Urinary bladder (tissue), 4 donors: ENCODE measurements around the gene OR5K1. TPM values are rescaled to one million over a fixed set of nuclear protein-coding genes. Genes with fewer than 3 reads are reported as not detected.

ENCODE experiments used
- DNase-seq: peaks from one replicate; pipeline ENCODE4 v3.0.0-alpha.2; 2015; ENCODE audit errors: extremely low spot score
- H3K27ac ChIP-seq: one replicate; pipeline ENCODE4 v1.5.1; 2013; ENCODE audit warnings: low read depth, mild to moderate bottlenecking, moderate library complexity
- H3K36me3 ChIP-seq: one replicate; pipeline ENCODE4 v1.6.1; 2013; ENCODE audit warnings: mild to moderate bottlenecking, moderate library complexity; ENCODE audit not compliant: insufficient read depth
- H3K4me1 ChIP-seq: one replicate; pipeline ENCODE4 v1.6.1; 2013; ENCODE audit warnings: mild to moderate bottlenecking, moderate library complexity; ENCODE audit not compliant: insufficient read depth
- H3K4me3 ChIP-seq: one replicate; pipeline ENCODE4 v1.5.1; 2013; ENCODE audit warnings: low read depth, low read length
- WGBS: extraction: QIAGEN DNeasy Blood & Tissue Kit; methylation state at CpG from one replicate; pipeline ENCODE4 v1.1.7; 2013; 5-methylcytosine and 5-hydroxymethylcytosine counted together
- polyA plus RNA-seq: library from polyadenylated mRNA; stranded (reverse); fragments of 200-250 nt; gene quantifications from one replicate; pipeline ENCODE4 v1.2.3, GENCODE V29; 2013
- total RNA-seq: library from RNA; depleted of rRNA; stranded (reverse); fragments of >200 nt; gene quantifications from one replicate; pipeline ENCODE4 v1.2.3, GENCODE V29; 2014
- donor health status: healthy with polysubstance abuse.
- donor health status: healthy.

The OR5K1 gene
- total RNA-seq, result not detected
- not detected for polyA plus RNA-seq

DNA sequence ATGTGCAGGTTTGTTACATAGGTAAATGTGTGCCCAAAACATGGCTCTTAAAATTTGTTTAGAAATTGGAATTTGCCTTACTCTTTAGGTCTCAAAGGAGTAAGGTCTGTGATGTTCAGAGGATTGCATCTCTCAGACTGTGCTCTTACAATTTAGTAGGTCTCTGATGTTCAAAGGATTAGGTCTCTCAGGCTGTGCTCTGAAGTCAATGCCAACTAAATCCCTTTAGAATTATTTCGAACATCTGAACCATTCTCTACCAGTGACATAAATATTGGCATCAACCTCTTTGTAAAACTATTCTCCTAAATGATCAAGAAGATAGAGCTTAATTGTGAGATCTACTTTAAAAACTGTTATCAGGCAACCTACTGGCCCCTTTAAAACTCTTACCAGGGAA is at the start of gene OR5K1:
OR5K1 (plus strand) TSS at position 301 of the 400 bp plus-strand sequence. CDS start 6,376 bp downstream, outside the sequence.
- H3K4me1 ChIP-seq, result no peaks in the 10 kb centered on the region
- no peak within 1 kb of the TSS for H3K4me3 ChIP-seq
- no peaks in the 10 kb centered on the region for H3K36me3 ChIP-seq
- 74% methylated on average over 1 of the region's 1 CpG for WGBS
- no peak for DNase-seq
- H3K27ac ChIP-seq, result no peak within 1 kb of the TSS

DNA sequence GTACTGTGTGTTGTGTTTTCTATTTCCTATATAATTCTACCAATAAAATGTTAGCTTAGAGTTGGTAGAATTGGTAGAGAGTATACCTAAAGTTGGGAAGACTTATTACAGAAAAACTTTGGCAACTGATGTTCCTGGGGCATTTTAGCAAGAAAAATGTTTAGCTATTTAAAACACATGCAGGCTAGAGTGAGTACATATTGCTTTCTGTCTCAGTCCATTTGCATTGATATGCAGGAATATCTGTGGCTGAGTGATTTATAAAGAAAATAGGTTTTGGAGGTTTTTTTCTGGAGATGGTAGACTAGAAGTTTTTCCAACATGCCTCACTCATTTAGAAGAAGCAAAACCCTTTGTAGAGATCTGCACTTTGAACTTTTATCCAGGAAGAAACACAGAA is 30.4 kb upstream of the OR5K1 start:
- H3K4me3 ChIP-seq, result no peak overlapping the region
- no peaks in the 10 kb centered on the region for H3K36me3 ChIP-seq
- no peaks in the 10 kb centered on the region for H3K4me1 ChIP-seq
- H3K27ac ChIP-seq, result no peak overlapping the region
- no peak for DNase-seq

GRCh38 chr3:98433764-98434163 is 29.2 kb upstream of the OR5K1 start:
- Histone ChIP-seq H3K4me1 (no peaks in the 10 kb centered on the region), H3K36me3 (no peaks in the 10 kb centered on the region), H3K4me3 (no peak overlapping the region), H3K27ac (no peak overlapping the region)
- no peak for DNase-seq
- WGBS, result 33% methylated on average over 2 of the region's 2 CpGs

DNA sequence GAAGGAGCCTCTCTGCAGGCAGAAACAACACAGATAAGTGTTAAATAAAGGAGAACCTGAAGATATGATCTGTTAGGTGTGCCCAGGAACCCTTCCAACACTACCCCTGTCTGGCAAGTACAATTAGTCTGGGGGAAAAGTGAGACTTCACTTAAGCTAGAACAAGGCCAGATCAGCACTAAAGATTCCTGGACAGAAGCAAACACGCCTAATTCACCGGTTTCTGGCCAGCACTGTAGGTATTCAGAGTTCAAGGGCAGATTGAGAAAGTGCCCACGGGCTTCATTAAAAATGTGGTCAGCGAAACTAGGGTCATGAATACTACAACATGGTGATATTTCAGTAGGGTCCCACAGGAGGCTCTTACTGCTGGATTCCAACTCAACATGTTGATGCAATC is 28.6 kb upstream of the OR5K1 start:
- WGBS, result 80% methylated on average over 4 of the region's 4 CpGs
- no peak overlapping the region for H3K27ac ChIP-seq
- H3K4me3 ChIP-seq, result no peak overlapping the region
- H3K36me3 ChIP-seq, result no peaks in the 10 kb centered on the region
- no peak for DNase-seq
- no peaks in the 10 kb centered on the region for H3K4me1 ChIP-seq

DNA sequence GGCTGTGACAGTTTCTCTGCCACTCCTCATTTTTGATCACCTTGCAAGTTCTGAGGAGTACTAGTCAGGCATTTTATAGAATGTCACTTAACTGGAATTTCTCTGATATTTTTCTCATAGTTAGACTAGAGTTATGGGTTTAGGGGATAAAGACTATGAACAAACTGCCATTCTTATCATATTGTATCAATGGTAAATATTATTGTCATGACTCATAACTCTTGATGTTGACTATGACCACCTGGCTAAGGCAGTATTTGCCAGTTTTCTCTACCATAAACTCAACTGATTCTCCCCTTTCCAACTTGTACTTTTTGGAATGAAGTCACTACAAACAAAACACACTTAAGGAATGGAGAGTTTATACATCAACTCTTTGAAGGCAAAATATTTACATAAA is 22.7 kb upstream of the OR5K1 start:
- H3K27ac ChIP-seq, result no peak overlapping the region
- no peak overlapping the region for H3K4me3 ChIP-seq
- H3K4me1 ChIP-seq, result no peaks in the 10 kb centered on the region
- no peaks in the 10 kb centered on the region for H3K36me3 ChIP-seq
- no peak for DNase-seq

DNA sequence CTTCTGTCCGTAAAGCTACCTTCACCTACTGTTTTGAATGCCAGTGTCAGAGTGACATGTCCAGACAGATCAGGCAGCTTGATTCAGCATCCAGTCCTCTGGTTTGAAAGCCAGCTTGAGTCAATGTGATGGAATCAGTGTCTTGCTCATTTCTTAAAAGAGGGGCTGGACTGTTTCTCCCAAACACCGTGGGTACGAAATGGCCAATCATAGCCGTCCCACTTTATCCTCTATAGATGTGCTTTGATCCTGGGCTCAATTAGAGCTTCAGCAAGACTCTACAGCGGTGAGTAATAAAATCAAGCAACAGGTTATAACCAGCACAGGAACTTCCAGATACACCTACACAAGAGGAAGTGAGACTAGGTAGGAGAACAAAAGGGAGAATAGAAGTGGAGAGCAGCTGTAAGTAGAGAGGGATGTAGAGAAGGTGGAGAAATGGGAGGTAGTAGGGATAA is 17.0 kb upstream of the OR5K1 start:
- Histone ChIP-seq H3K36me3 (no peaks in the 10 kb centered on the region), H3K4me1 (no peaks in the 10 kb centered on the region), H3K4me3 (no peak overlapping the region), H3K27ac (peak overlapping the region; percentile 7)
- peak; percentile 28 for DNase-seq
- 65% methylated on average over 5 of the region's 5 CpGs for WGBS

- no peak for DNase-seq
- Histone ChIP-seq H3K4me3 (no peak overlapping the region), H3K36me3 (no peaks in the 10 kb centered on the region), H3K4me1 (no peaks in the 10 kb centered on the region), H3K27ac (no peak overlapping the region)
- WGBS, result 81% methylated on average over 7 of the region's 7 CpGs
These were observed 13.3 kb upstream of the OR5K1 start for GRCh38 chr3:98449606-98450193.

- WGBS, result 79% methylated on average over 4 of the region's 4 CpGs
- no peak for DNase-seq
- H3K4me1 ChIP-seq, result no peaks in the 10 kb centered on the region
- no peaks in the 10 kb centered on the region for H3K36me3 ChIP-seq
- no peak overlapping the region for H3K27ac ChIP-seq
- no peak overlapping the region for H3K4me3 ChIP-seq
These were observed 12.6 kb upstream of the OR5K1 start for GRCh38 chr3:98450372-98450771.

GRCh38 chr3:98453827-98454226 is 9.2 kb upstream of the OR5K1 start:
- no peak overlapping the region for H3K27ac ChIP-seq
- H3K4me1 ChIP-seq, result no peaks in the 10 kb centered on the region
- no peaks in the 10 kb centered on the region for H3K36me3 ChIP-seq
- H3K4me3 ChIP-seq, result no peak overlapping the region
- DNase-seq, result no peak

DNA sequence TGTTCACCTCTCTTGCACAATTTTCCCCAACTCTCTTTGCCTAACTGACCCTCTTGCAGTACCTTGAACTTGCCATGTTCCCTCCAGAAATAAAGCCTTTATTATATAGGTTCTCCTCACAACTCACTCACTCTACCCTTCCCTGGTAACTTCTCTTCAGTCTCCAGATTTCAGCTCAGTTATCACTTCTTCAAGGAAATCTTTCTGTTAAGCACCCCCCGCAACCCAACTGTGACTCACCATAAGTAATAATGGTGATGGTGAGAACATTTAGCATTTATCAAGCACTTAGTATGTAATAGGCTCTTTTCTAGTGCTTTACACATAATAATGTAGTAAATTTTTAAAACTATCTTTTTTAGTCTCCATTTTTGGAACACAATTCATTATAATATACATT is 8.1 kb upstream of the OR5K1 start:
- no peak overlapping the region for H3K27ac ChIP-seq
- H3K4me1 ChIP-seq, result no peaks in the 10 kb centered on the region
- no peak overlapping the region for H3K4me3 ChIP-seq
- H3K36me3 ChIP-seq, result no peaks in the 10 kb centered on the region
- no peak for DNase-seq
- 95% methylated on average over 1 of the region's 1 CpG for WGBS

GRCh38 chr3:98457543-98457942 is 5.5 kb upstream of the OR5K1 start:
- Histone ChIP-seq H3K36me3 (no peaks in the 10 kb centered on the region), H3K4me1 (no peaks in the 10 kb centered on the region), H3K4me3 (no peak overlapping the region), H3K27ac (no peak overlapping the region)
- no peak for DNase-seq
- 85% methylated on average over 2 of the region's 2 CpGs for WGBS

DNA sequence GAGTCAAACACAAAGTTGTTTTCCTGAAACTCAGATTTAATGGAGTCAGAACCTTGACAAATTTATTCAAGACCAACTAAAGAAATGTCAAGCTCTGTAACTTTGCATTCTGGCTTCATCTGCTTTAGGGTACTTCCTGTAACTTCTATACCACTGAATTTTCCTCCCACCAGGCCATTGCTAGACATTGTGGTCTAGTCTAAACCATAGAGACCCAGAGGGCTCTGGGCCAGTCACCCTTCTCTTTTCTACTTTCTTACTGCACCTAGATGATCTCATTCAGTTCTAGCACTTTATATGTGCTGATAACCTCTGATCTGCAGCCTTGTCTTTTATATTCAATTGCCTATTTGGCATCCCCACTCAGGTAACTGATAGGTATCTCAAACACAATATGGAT is 2.8 kb upstream of the OR5K1 start:
- no peak overlapping the region for H3K4me3 ChIP-seq
- DNase-seq, result no peak
- no peaks in the 10 kb centered on the region for H3K36me3 ChIP-seq
- H3K4me1 ChIP-seq, result no peaks in the 10 kb centered on the region
- no peak overlapping the region for H3K27ac ChIP-seq

GRCh38 chr3:98482717-98483482 is 19.9 kb downstream of the OR5K1 start:
- Histone ChIP-seq H3K36me3 (no peaks in the 10 kb centered on the region), H3K4me1 (no peaks in the 10 kb centered on the region), H3K4me3 (no peak overlapping the region), H3K27ac (no peak overlapping the region)
- no peak for DNase-seq
- 39% methylated on average over 3 of the region's 3 CpGs for WGBS

GRCh38 chr3:98483626-98484025 is 20.6 kb downstream of the OR5K1 start:
- no peak for DNase-seq
- H3K27ac ChIP-seq, result no peak overlapping the region
- no peaks in the 10 kb centered on the region for H3K4me1 ChIP-seq
- H3K4me3 ChIP-seq, result no peak overlapping the region
- H3K36me3 ChIP-seq, result no peaks in the 10 kb centered on the region
- WGBS, result 75% methylated on average over 3 of the region's 3 CpGs
